Adipocyte (in vitro differentiated cells): ENCODE data around the gene TTC24.

Experiments
- DNase-seq: peaks from one replicate; pipeline ENCODE4 v3.0.0-alpha.2; 2015; ENCODE audit warnings: low read depth
- H3K27me3 ChIP-seq: replicated peaks from 2 replicates; pipeline ENCODE4 v1.7.0; 2013; ENCODE audit warnings: mild to moderate bottlenecking, low read length, moderate library complexity; ENCODE audit not compliant: control insufficient read depth, insufficient read depth
- H3K36me3 ChIP-seq: 2 replicates; pipeline ENCODE4 v1.7.0; 2013; ENCODE audit warnings: low read length, mild to moderate bottlenecking, moderate library complexity; ENCODE audit not compliant: control insufficient read depth, insufficient read depth, severe bottlenecking
- H3K4me1 ChIP-seq: 2 replicates; pipeline ENCODE4 v1.7.0; 2013; ENCODE audit warnings: mild to moderate bottlenecking, low read length, moderate library complexity; ENCODE audit not compliant: control insufficient read depth, insufficient read depth
- H3K4me3 ChIP-seq: 2 replicates; pipeline ENCODE4 v1.7.0; 2013; ENCODE audit warnings: mild to moderate bottlenecking, low read length, moderate library complexity
- H3K9ac ChIP-seq: 2 replicates; pipeline ENCODE4 v1.7.0; 2013; ENCODE audit warnings: mild to moderate bottlenecking, low read length, moderate library complexity
- H3K9me3 ChIP-seq: 2 replicates; pipeline ENCODE4 v1.7.0; 2013; ENCODE audit warnings: mild to moderate bottlenecking, low read length, moderate library complexity; ENCODE audit not compliant: control insufficient read depth

Gene TTC24

GRCh38 chr1:156579472-156579871 lies at the start of gene TTC24:
TTC24 (plus strand) TSS chr1:156579723; CDS start chr1:156581365, 1,642 bp downstream.
- Histone ChIP-seq H3K9me3 (no peaks in the 10 kb centered on the region), H3K27me3 (peaks cover 18% of the 10 kb centered on the region), H3K9ac (no peak within 1 kb of the TSS), H3K36me3 (no peaks in the 10 kb centered on the region), H3K4me3 (no peak within 1 kb of the TSS), H3K4me1 (no peaks in the 10 kb centered on the region)
- DNase-seq, result no peak

- H3K27me3 ChIP-seq, result no peaks in the 10 kb centered on the region
These were observed 49.5 kb upstream of the TTC24 start for GRCh38 chr1:156530006-156530405.

GRCh38 chr1:156532374-156532773 lies 47.1 kb upstream of the TTC24 start:
- Histone ChIP-seq H3K27me3 (no peaks in the 10 kb centered on the region), H3K9ac (no peak overlapping the region), H3K4me1 (no peaks in the 10 kb centered on the region), H3K4me3 (no peak overlapping the region), H3K36me3 (no peaks in the 10 kb centered on the region), H3K9me3 (no peaks in the 10 kb centered on the region)
- DNase-seq, result no peak

More at GRCh38 chr1:156530006-156530405, 49.5 kb upstream of the TTC24 start:
- H3K4me3 ChIP-seq, result no peak overlapping the region
- no peak overlapping the region for H3K9ac ChIP-seq
- DNase-seq, result no peak
- no peaks in the 10 kb centered on the region for H3K4me1 ChIP-seq
- H3K36me3 ChIP-seq, result no peaks in the 10 kb centered on the region
- no peaks in the 10 kb centered on the region for H3K9me3 ChIP-seq

DNA sequence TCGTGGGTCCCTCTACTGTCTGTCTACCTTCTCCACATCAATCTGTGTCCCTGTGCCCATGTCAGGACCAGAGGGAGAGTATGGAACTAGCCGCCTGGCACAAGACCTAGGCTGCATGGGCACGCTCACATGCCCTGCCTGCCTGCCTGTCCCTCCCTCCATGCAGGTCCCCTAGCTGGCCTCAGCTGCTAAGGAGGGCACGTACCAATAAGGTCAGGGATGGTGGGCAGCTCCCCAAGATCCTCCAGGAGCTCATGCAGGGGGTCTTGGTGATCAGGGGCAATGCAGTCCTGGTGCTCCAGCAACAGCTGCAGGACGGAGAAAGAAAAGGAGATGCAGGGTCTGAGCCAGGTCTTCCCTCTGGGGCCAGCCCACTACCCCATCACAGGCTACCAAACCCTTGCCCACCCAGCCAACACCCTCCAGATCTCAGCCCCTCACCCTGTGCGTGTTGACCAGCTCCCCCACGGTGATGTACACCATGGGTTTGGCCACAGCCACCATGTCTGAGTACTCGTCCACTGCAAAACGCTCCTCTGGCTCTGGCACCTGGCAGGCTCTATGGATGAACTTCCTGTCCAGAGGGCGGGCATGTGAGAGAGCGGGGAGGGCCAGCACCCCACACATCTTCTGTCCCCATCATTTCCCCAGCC lies 45.8 kb upstream of the TTC24 start:
- Histone ChIP-seq H3K27me3 (no peaks in the 10 kb centered on the region), H3K4me3 (no peak overlapping the region), H3K9me3 (no peaks in the 10 kb centered on the region), H3K9ac (no peak overlapping the region), H3K36me3 (no peaks in the 10 kb centered on the region), H3K4me1 (no peaks in the 10 kb centered on the region)
- no peak for DNase-seq

DNA sequence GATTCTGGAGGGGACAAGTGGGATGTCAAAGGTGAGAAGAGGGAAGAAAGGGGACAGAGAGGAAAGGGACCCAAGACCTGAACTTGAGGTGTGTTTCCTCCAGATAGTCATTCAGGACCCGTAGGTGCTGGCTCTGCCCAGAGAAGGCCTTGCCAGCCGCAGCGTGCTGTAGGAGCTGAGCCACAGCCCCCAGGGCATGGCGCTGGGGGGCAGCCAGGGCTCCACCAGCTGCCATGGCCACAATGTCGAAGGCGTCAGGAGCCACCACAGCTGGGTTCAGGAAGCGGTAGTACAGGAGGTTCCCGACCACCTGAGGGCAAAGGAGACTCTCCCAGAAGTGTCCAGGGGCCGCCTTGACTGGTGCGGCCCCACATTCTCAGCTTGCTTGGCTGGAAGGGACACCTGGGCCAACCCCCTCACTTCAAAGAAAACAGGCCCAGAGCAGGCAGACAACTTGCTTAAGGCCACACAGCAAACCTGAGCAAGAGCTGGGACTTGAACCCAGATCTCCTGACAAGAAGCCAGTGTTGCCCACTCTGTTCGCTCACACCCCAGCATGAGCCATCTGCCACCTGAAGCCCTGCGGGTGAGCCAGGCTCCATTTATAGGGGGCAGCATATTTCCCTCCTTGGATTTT lies 45.0 kb upstream of the TTC24 start:
- no peaks in the 10 kb centered on the region for H3K36me3 ChIP-seq
- DNase-seq, result no peak
- H3K9ac ChIP-seq, result no peak overlapping the region
- H3K27me3 ChIP-seq, result no peaks in the 10 kb centered on the region
- H3K4me1 ChIP-seq, result no peaks in the 10 kb centered on the region
- H3K9me3 ChIP-seq, result no peaks in the 10 kb centered on the region
- H3K4me3 ChIP-seq, result no peak overlapping the region

DNA sequence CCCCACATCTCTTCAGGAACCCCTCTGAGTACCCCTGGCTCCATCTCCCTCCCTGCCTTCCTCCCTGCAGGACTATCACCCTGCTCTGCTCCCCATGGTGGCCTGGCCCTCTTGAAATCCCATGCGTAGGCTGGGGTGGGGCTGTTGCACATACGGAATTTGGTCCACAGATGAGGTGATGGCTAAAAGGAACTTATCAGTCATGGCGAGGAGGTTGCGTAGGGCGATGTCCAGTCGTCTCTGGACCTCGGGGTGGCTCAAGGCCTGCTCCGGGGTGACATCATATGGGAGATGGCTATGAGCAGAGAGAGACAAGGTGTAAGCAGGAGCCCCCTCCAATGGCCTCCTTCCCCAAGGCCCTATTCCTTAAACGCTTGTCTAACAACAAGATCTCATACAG lies 42.5 kb upstream of the TTC24 start:
- no peaks in the 10 kb centered on the region for H3K9me3 ChIP-seq
- peaks cover 5% of the 10 kb centered on the region for H3K4me1 ChIP-seq
- H3K4me3 ChIP-seq, result no peak overlapping the region
- no peak for DNase-seq
- H3K27me3 ChIP-seq, result no peaks in the 10 kb centered on the region
- H3K36me3 ChIP-seq, result no peaks in the 10 kb centered on the region
- no peak overlapping the region for H3K9ac ChIP-seq

GRCh38 chr1:156538711-156539440 lies 40.6 kb upstream of the TTC24 start:
- no peaks in the 10 kb centered on the region for H3K27me3 ChIP-seq
- H3K4me3 ChIP-seq, result no peak overlapping the region
- no peak for DNase-seq
- no peaks in the 10 kb centered on the region for H3K9me3 ChIP-seq
- no peaks in the 10 kb centered on the region for H3K36me3 ChIP-seq
- no peak overlapping the region for H3K9ac ChIP-seq
- peaks cover 5% of the 10 kb centered on the region for H3K4me1 ChIP-seq

DNA sequence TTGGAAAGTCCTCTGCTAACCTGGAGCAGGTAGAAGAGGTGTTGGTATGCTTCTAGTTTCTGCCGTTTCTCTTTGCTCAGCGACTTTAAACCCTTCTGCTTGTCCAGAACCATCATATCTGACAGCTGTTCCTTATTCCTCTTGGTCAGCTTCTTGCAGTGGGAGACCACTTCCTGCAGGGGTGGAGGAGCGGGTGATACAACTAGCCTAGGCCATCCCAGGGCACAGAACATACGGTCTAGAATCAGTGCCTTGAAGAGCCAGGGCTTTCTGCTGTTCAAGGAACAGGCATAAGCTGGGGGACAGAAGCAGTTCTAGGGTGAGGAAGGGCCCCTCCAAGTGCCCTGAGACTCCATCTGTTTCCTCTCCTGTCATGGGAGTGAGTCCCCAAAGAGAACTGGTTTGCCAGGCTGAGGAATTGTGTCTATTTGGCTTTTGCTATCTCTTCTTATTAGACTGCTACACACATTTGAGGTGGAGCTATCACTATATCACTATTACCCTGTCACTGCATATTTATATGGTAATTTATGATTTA lies 39.6 kb upstream of the TTC24 start:
- no peaks in the 10 kb centered on the region for H3K27me3 ChIP-seq
- no peaks in the 10 kb centered on the region for H3K36me3 ChIP-seq
- no peak for DNase-seq
- peaks cover 5% of the 10 kb centered on the region for H3K4me1 ChIP-seq
- no peak overlapping the region for H3K4me3 ChIP-seq
- H3K9ac ChIP-seq, result no peak overlapping the region
- H3K9me3 ChIP-seq, result no peaks in the 10 kb centered on the region

GRCh38 chr1:156540955-156541354 lies 38.6 kb upstream of the TTC24 start:
- no peak for DNase-seq
- Histone ChIP-seq H3K4me1 (peaks cover 5% of the 10 kb centered on the region), H3K9me3 (no peaks in the 10 kb centered on the region), H3K4me3 (no peak overlapping the region), H3K27me3 (no peaks in the 10 kb centered on the region), H3K36me3 (no peaks in the 10 kb centered on the region), H3K9ac (no peak overlapping the region)

GRCh38 chr1:156543066-156543465 lies 36.5 kb upstream of the TTC24 start:
- no peak for DNase-seq
- Histone ChIP-seq H3K9me3 (no peaks in the 10 kb centered on the region), H3K4me1 (peaks cover 5% of the 10 kb centered on the region), H3K36me3 (no peaks in the 10 kb centered on the region), H3K27me3 (no peaks in the 10 kb centered on the region), H3K9ac (no peak overlapping the region), H3K4me3 (no peak overlapping the region)

DNA sequence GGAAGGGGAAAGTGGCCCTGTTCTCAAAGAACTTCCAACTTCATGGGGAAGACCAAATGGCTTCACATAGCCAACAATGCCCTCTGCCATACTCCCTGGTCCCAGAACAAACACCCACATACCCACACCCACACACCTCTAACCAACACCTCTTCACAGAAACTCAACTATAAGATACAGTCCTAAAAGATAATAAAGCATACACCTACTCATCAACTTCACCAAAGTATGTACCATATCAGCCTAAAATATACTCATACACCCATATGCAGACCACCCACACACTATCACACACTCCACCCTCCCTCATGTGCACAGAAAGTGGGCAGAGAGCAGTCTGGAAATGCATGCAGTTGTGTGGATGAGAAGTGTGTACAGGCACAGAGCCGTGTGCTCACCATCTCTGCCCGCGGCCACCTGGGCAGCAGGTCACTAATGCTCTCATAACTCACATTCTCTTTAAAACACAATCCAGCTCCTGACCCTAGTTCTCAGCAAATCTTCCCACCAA lies 34.9 kb upstream of the TTC24 start:
- DNase-seq, result no peak
- Histone ChIP-seq H3K4me3 (no peak overlapping the region), H3K9ac (no peak overlapping the region), H3K4me1 (peaks cover 5% of the 10 kb centered on the region), H3K36me3 (no peaks in the 10 kb centered on the region), H3K27me3 (no peaks in the 10 kb centered on the region), H3K9me3 (no peaks in the 10 kb centered on the region)
